HepG2 (cell line): ENCODE measurements around the gene HIGD1C. TPM values are rescaled to one million over a fixed set of nuclear protein-coding genes. Genes with fewer than 3 reads are reported as not detected.

Experiments used
- ATAC-seq: fragments of 200-7000 bp; cut with Tn5 transposase; 3 replicates; pipeline ENCODE4 v1.9.1; 2020; ENCODE audit warnings: mild to moderate bottlenecking, moderate library complexity
- BruUV-seq: library from RNA; stranded (reverse); fragments of 400-500 nt; replicated peaks from 2 replicates; lab custom pipeline; 2021; lab: Mats Ljungman, UMichigan
- CTCF ChIA-PET: fragments of 300-600 bp; formaldehyde crosslinking; extraction: SDS; loops from one replicate; lab custom pipeline; 2021; ENCODE audit warnings: low total read pairs, inconsistent platforms, low intra/inter-chr PET ratio; lab: Yijun Ruan, JAX
- POLR2A ChIA-PET: fragments of 350-600 bp; sonication (Branson Sonifier 250); formaldehyde crosslinking; loops from one replicate; lab custom pipeline; 2020; ENCODE audit warnings: antibody characterized with exemption, inconsistent platforms; lab: Yijun Ruan, JAX
- DNase-seq: peaks from one replicate; pipeline ENCODE4 v3.0.0-alpha.2; 2015; ENCODE audit warnings: low spot score
- FAIRE-seq: peaks from 3 replicates; lab custom pipeline; 2011; peaks lifted over from hg19 to GRCh38; lab: Jason Lieb, UNC
- H2AFZ ChIP-seq: one replicate; pipeline ENCODE4 v1.6.1; 2011; ENCODE audit warnings: low read length, inconsistent platforms
- H3K27ac ChIP-seq: fragments of 300-600 bp; 3 replicates; pipeline ENCODE4 v1.8.0; 2011; ENCODE audit warnings: mixed run types, mild to moderate bottlenecking, mixed read lengths, low read length, inconsistent platforms; ENCODE audit not compliant: insufficient read depth; ENCODE audit errors: extremely low read length
- H3K27me3 ChIP-seq, 2 experiments: fragments of 200-600 bp in 1 of 2; 2 replicates in 1 of 2; 3 replicates in 1 of 2; pipeline versions ENCODE4 v1.6.0 to v1.8.0; 2011; ENCODE audit warnings: low read length in 2 of 2, mild to moderate bottlenecking in 2 of 2, moderate library complexity in 2 of 2, inconsistent platforms in 1 of 2; ENCODE audit not compliant: insufficient read depth in 2 of 2, control insufficient read depth in 1 of 2
- H3K36me3 ChIP-seq, 2 experiments: fragments of 200-600 bp in 1 of 2; replicated peaks in 1 of 2; 2 replicates in 1 of 2; 3 replicates in 1 of 2; pipeline versions ENCODE4 v1.5.1 to v1.8.0; 2011; ENCODE audit warnings: low read length in 2 of 2, inconsistent platforms in 1 of 2; ENCODE audit not compliant: insufficient read depth in 2 of 2, control insufficient read depth in 1 of 2
- H3K4me1 ChIP-seq: 2 replicates; pipeline ENCODE4 v1.5.1; 2012; ENCODE audit warnings: low read length, inconsistent platforms; ENCODE audit not compliant: insufficient read depth
- H3K4me2 ChIP-seq: 2 replicates; pipeline ENCODE4 v1.6.0; 2011; ENCODE audit warnings: low read depth, low read length, inconsistent platforms
- H3K4me3 ChIP-seq, 3 experiments: fragments of 200-600 bp in 1 of 3; sonication (generic), shearing (Covaris generic) in 1 of 3; replicated peaks in 1 of 3; 2 replicates each; pipeline ENCODE4 v1.5.1; 2011 to 2016; ENCODE audit warnings: low read length in 3 of 3, inconsistent platforms in 2 of 3, low read depth in 2 of 3, mild to moderate bottlenecking in 2 of 3, control low read depth in 1 of 3, mixed read lengths in 1 of 3; ENCODE audit not compliant: insufficient read depth in 1 of 3
- H3K79me2 ChIP-seq: one replicate; pipeline ENCODE4 v1.6.1; 2011; ENCODE audit warnings: low read length, inconsistent platforms; ENCODE audit not compliant: insufficient read depth
- H3K9ac ChIP-seq: 2 replicates; pipeline ENCODE4 v1.6.0; 2011; ENCODE audit warnings: mild to moderate bottlenecking, low read depth, low read length, inconsistent platforms; ENCODE audit not compliant: insufficient read depth
- H3K9me3 ChIP-seq: 2 replicates; pipeline ENCODE4 v1.5.1; 2012; ENCODE audit warnings: mild to moderate bottlenecking, low read length
- H4K20me1 ChIP-seq: 2 replicates; pipeline ENCODE4 v1.6.0; 2011; ENCODE audit warnings: inconsistent platforms, mild to moderate bottlenecking, low read length, moderate library complexity; ENCODE audit not compliant: insufficient read depth
- ESRRA ChIP-seq: sonication (generic); formaldehyde crosslinking; IDR thresholded peaks from 2 replicates; pipeline ENCODE4 v1.5.1; 2020; ENCODE audit warnings: mild to moderate bottlenecking, low read depth, missing genetic modification reagents
- FOXP1 ChIP-seq, 2 experiments: fragments of 450-650 bp in 1 of 2; IDR thresholded peaks; 2 replicates each; pipeline ENCODE4 v1.6.1; 2017 to 2018; ENCODE audit warnings: antibody characterized with exemption in 1 of 2
- HNF4G ChIP-seq, 2 experiments: sonication (generic) in 1 of 2; formaldehyde crosslinking in 1 of 2; IDR thresholded peaks; 2 replicates each; pipeline versions ENCODE4 v1.4.0 to v1.6.1; 2011 to 2020; ENCODE audit warnings: borderline replicate concordance in 2 of 2, low read depth in 2 of 2, mild to moderate bottlenecking in 2 of 2, low read length in 1 of 2, missing genetic modification reagents in 1 of 2, moderate library complexity in 1 of 2
- HOXD1 ChIP-seq: sonication (generic); formaldehyde crosslinking; IDR thresholded peaks from 2 replicates; pipeline ENCODE4 v1.5.0; 2020; ENCODE audit warnings: missing genetic modification reagents
- ISX ChIP-seq: sonication (generic); formaldehyde crosslinking; conservative IDR thresholded peaks from 2 replicates; pipeline ENCODE4 v1.5.0; 2020; ENCODE audit warnings: missing genetic modification reagents
- JUNB ChIP-seq: sonication (generic); formaldehyde crosslinking; IDR thresholded peaks from 2 replicates; pipeline ENCODE4 v1.8.0; 2022; ENCODE audit warnings: missing genetic modification reagents, mild to moderate bottlenecking, borderline replicate concordance
- NFRKB ChIP-seq: fragments of 450-650 bp; IDR thresholded peaks from 2 replicates; pipeline ENCODE4 v1.6.1; 2017
- PRPF4 ChIP-seq: fragments of 200-400 bp; formaldehyde crosslinking; IDR thresholded peaks from 2 replicates; pipeline ENCODE4 v1.6.1; 2016; ENCODE audit warnings: low read length, low read depth; ENCODE audit not compliant: poor library complexity, severe bottlenecking
- SP5 ChIP-seq: IDR thresholded peaks from 2 replicates; pipeline ENCODE4 v1.6.1; 2016; ENCODE audit warnings: low read depth, borderline replicate concordance
- TOE1 ChIP-seq: sonication (generic); formaldehyde crosslinking; IDR thresholded peaks from 2 replicates; pipeline ENCODE4 v1.4.0; 2020; ENCODE audit warnings: mild to moderate bottlenecking, missing genetic modification reagents
- ZNF232 ChIP-seq: sonication (generic); formaldehyde crosslinking; IDR thresholded peaks from 2 replicates; pipeline ENCODE4 v1.4.0; 2020; ENCODE audit warnings: missing genetic modification reagents, borderline replicate concordance
- ZNF496 ChIP-seq: sonication (generic); formaldehyde crosslinking; IDR thresholded peaks from 2 replicates; pipeline ENCODE4 v1.8.1; 2023; ENCODE audit warnings: mild to moderate bottlenecking, moderate library complexity, missing genetic modification reagents; ENCODE audit not compliant: insufficient replicate concordance
- in situ Hi-C: cut with HindIII; loops from 2 replicates; pipeline ENCODE4 v1.10.0; 2017; ENCODE audit warnings: low pct_unique_long_range_greater_than_20kb; ENCODE audit not compliant: extremely low pct_ligation_motif_present
- intact Hi-C: fragments of 100-400 bp; cut with micrococcal nuclease; formaldehyde crosslinking; loops from one replicate; pipeline ENCODE4 v1.10.0; 2022; ENCODE audit not compliant: unreplicated experiment
- polyA plus RNA-seq, 8 experiments: library from polyadenylated mRNA; depleted of rRNA in 3 of 8; stranded (reverse) in 7 of 8; unstranded in 1 of 8; fragments of >200 nt; fragmentation: Illumina TruSeq in 4 of 8; extraction: Trizol in 4 of 8; gene quantifications; 2 replicates each; pipeline versions ENCODE4 v1.2.1 to v1.2.3, GENCODE V29; 2011 to 2016; ENCODE audit warnings: low read depth in 4 of 8, missing spikeins in 1 of 8, mixed read lengths in 1 of 8; ENCODE audit not compliant: insufficient read depth in 1 of 8
- total RNA-seq, 5 experiments: library from RNA; depleted of rRNA; stranded (reverse); fragments of >200 nt; fragmentation: Illumina TruSeq; extraction: Trizol; gene quantifications; 2 replicates each; pipeline ENCODE4 v1.2.3, GENCODE V29; 2016; ENCODE audit warnings: low read depth in 1 of 5
- TF ChIP-seq, protein P1 (sequence below): sonication (generic); formaldehyde crosslinking; IDR thresholded peaks from 2 replicates; pipeline ENCODE4 v1.4.0; 2020; ENCODE audit warnings: missing genetic modification reagents

Gene HIGD1C
- total and polyA plus RNA-seq, 2 of the 13 experiments (the other 11 are each of a cell fraction or from before 2014, with no cell fraction given) = not detected

DNA sequence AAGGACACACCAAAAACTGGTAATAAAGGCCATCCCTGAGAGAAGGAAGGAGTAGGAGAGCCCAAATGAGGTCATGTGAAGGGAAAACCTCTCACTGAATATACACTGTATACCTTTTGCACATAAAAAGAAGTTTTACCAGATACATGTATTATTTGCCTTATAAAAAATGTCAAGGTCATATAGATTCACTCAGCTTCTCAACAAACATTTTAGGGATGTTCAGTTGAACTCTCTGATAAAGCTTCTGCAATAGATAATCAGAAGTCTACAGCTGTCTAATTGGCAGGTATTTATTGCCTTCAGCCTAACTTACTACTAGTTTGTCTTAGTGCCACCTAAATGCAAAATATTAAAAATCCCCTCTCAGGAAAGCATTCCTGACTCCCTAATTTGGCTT, 65.1 kb downstream of the HIGD1C start:
- in situ Hi-C loops (no loop called here), intact Hi-C loops (no loop called here)
- Histone ChIP-seq H3K36me3 (0 out of 5 replicates have a peak, but pooled peaks cover 0 to 7% of the 10 kb centered on the region in 2 experiments), H3K79me2 (peaks cover 83% of the 10 kb centered on the region), H2AFZ (no peak overlapping the region), H3K4me1 (peaks cover 53% of the 10 kb centered on the region), H3K4me2 (no peak overlapping the region), H3K9ac (no peak overlapping the region), H3K27ac (peak overlapping the region; percentile 18), H3K4me3 (no peak overlapping the region), H3K9me3 (no peaks in the 10 kb centered on the region), H4K20me1 (no peaks in the 10 kb centered on the region), H3K27me3 (no peaks in the 10 kb centered on the region)
- ATAC-seq (no peak), DNase-seq (no peak), FAIRE-seq (no peak)
- no peak for TF ChIP-seq ZNF232 (CRISPR knock-in tag)
- no peak for TF ChIP-seq NFRKB
- TF ChIP-seq HOXD1 (CRISPR knock-in tag) = no peak
- no peak for TF ChIP-seq FOXP1 (IDR thresholded peaks at IDR 0.05)
- TF ChIP-seq FOXP1 (CRISPR knock-in tag; IDR thresholded peaks at IDR 0.05) = no peak
- no peak for TF ChIP-seq JUNB (CRISPR knock-in tag)
- no peak for TF ChIP-seq PRPF4
- TF ChIP-seq ZNF496 (CRISPR knock-in tag) = no peak
- no peak for TF ChIP-seq SP5 (CRISPR knock-in tag)
- TF ChIP-seq ISX (CRISPR knock-in tag) = no peak
- no peak for TF ChIP-seq HNF4G (IDR thresholded peaks at IDR 0.05; ENCODE audit: borderline replicate concordance, low read depth, low read length)
- no peak for TF ChIP-seq HNF4G (CRISPR knock-in tag; IDR thresholded peaks at IDR 0.05; ENCODE audit: borderline replicate concordance, low read depth)
- no peak for TF ChIP-seq ESRRA (CRISPR knock-in tag)
- TF ChIP-seq, protein P1, sequence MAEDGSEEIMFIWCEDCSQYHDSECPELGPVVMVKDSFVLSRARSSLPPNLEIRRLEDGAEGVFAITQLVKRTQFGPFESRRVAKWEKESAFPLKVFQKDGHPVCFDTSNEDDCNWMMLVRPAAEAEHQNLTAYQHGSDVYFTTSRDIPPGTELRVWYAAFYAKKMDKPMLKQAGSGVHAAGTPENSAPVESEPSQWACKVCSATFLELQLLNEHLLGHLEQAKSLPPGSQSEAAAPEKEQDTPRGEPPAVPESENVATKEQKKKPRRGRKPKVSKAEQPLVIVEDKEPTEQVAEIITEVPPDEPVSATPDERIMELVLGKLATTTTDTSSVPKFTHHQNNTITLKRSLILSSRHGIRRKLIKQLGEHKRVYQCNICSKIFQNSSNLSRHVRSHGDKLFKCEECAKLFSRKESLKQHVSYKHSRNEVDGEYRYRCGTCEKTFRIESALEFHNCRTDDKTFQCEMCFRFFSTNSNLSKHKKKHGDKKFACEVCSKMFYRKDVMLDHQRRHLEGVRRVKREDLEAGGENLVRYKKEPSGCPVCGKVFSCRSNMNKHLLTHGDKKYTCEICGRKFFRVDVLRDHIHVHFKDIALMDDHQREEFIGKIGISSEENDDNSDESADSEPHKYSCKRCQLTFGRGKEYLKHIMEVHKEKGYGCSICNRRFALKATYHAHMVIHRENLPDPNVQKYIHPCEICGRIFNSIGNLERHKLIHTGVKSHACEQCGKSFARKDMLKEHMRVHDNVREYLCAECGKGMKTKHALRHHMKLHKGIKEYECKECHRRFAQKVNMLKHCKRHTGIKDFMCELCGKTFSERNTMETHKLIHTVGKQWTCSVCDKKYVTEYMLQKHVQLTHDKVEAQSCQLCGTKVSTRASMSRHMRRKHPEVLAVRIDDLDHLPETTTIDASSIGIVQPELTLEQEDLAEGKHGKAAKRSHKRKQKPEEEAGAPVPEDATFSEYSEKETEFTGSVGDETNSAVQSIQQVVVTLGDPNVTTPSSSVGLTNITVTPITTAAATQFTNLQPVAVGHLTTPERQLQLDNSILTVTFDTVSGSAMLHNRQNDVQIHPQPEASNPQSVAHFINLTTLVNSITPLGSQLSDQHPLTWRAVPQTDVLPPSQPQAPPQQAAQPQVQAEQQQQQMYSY (CRISPR knock-in tag) = no peak
- no peak for TF ChIP-seq TOE1
- BruUV-seq = no TSS peak
- CTCF ChIA-PET = no interaction called here
- POLR2A ChIA-PET = interaction anchor here (1.5 kb wide), 1 partner anchor 9 kb away, joined by 5 read pairs; the partner anchor contains the start of gene SLC11A2
